Neural cell (in vitro differentiated cells): ENCODE results near the gene MEX3A. TPM values are rescaled to one million over a fixed set of nuclear protein-coding genes. Genes with fewer than 3 reads are reported as not detected.

Source experiments
- H2AFZ ChIP-seq: fragments of 200-600, 300-800 bp; sonication (generic), shearing (Covaris generic); 2 replicates; pipeline ENCODE4 v1.6.0; 2014; ENCODE audit warnings: low read depth, mild to moderate bottlenecking, antibody characterized with exemption, low read length, moderate library complexity
- H3F3A ChIP-seq: fragments of 200-600 bp; shearing (Covaris generic); 2 replicates; pipeline ENCODE4 v1.6.1; 2016; ENCODE audit warnings: mild to moderate bottlenecking, moderate library complexity, mixed read lengths, antibody characterized with exemption, low read length; ENCODE audit not compliant: insufficient read depth, poor library complexity, severe bottlenecking
- H3K27ac ChIP-seq: fragments of 200-600, 300-800 bp; sonication (generic), shearing (Covaris generic); 2 replicates; pipeline ENCODE4 v1.5.1; 2014; ENCODE audit warnings: mild to moderate bottlenecking, low read length, moderate library complexity
- H3K27me3 ChIP-seq: fragments of 300-800, 200-600 bp; sonication (generic), shearing (Covaris generic); 2 replicates; pipeline ENCODE4 v1.6.0; 2014; ENCODE audit warnings: mild to moderate bottlenecking, low read depth, low read length, moderate library complexity; ENCODE audit not compliant: insufficient read depth
- H3K36me3 ChIP-seq: fragments of 300-800, 200-600 bp; sonication (generic), shearing (Covaris generic); 2 replicates; pipeline ENCODE4 v1.5.1; 2014; ENCODE audit warnings: mild to moderate bottlenecking, antibody characterized with exemption, low read length, moderate library complexity; ENCODE audit not compliant: insufficient read depth
- H3K4me2 ChIP-seq: fragments of 300-800, 200-600 bp; sonication (generic), shearing (Covaris generic); 2 replicates; pipeline ENCODE4 v1.6.0; 2014; ENCODE audit warnings: mild to moderate bottlenecking, low read length
- H3K4me3 ChIP-seq: fragments of 300-800, 200-600 bp; sonication (generic), shearing (Covaris generic); 2 replicates; pipeline ENCODE4 v1.5.1; 2014; ENCODE audit warnings: mild to moderate bottlenecking, low read length, moderate library complexity
- H3K79me2 ChIP-seq: fragments of 200-600 bp; shearing (Covaris generic); replicated peaks from 2 replicates; pipeline ENCODE4 v1.6.0; 2014; ENCODE audit warnings: mild to moderate bottlenecking, low read length, moderate library complexity; ENCODE audit not compliant: insufficient read depth
- H3K9ac ChIP-seq: fragments of 300-800, 200-600 bp; sonication (generic), shearing (Covaris generic); 2 replicates; pipeline ENCODE4 v1.6.1; 2016; ENCODE audit warnings: mild to moderate bottlenecking, low read length, mixed read lengths
- H3K9me2 ChIP-seq: fragments of 200-600 bp; shearing (Covaris generic); 2 replicates; pipeline ENCODE4 v1.6.1; 2016; ENCODE audit warnings: mild to moderate bottlenecking, low read length, mixed read lengths; ENCODE audit not compliant: insufficient read depth
- H3K9me3 ChIP-seq: fragments of 200-600, 300-800 bp; sonication (generic), shearing (Covaris generic); 2 replicates; pipeline ENCODE4 v1.6.1; 2016; ENCODE audit warnings: mild to moderate bottlenecking, mixed run types, low read length, moderate library complexity, mixed read lengths
- H4K20me1 ChIP-seq: fragments of 200-600 bp; shearing (Covaris generic); 2 replicates; pipeline ENCODE4 v1.6.1; 2016; ENCODE audit warnings: mild to moderate bottlenecking, mixed run types; ENCODE audit not compliant: insufficient read depth
- EP300 ChIP-seq: fragments of 450-650 bp; conservative IDR thresholded peaks from 2 replicates; pipeline ENCODE4 v1.6.1; 2014; ENCODE audit warnings: antibody characterized with exemption, mild to moderate bottlenecking, moderate library complexity; ENCODE audit not compliant: poor library complexity, severe bottlenecking
- EZH2 ChIP-seq: fragments of 200-600, 300-800 bp; shearing (Covaris generic), sonication (generic); IDR thresholded peaks from 2 replicates; pipeline ENCODE4 v1.6.1; 2014; ENCODE audit warnings: antibody characterized with exemption, low read length, borderline replicate concordance, mild to moderate bottlenecking; ENCODE audit not compliant: insufficient read depth, poor library complexity, severe bottlenecking
- MXI1 ChIP-seq: fragments of 450-650 bp; conservative IDR thresholded peaks from 2 replicates; pipeline ENCODE4 v1.6.1; 2014; ENCODE audit warnings: antibody characterized with exemption, mild to moderate bottlenecking; ENCODE audit not compliant: poor library complexity, severe bottlenecking
- POLR2AphosphoS5 ChIP-seq: IDR thresholded peaks from 2 replicates; pipeline ENCODE4 v1.6.1; 2012
- RAD21 ChIP-seq: fragments of 450-650 bp; conservative IDR thresholded peaks from 2 replicates; pipeline ENCODE4 v1.6.1; 2014; ENCODE audit warnings: antibody characterized with exemption, mild to moderate bottlenecking, moderate library complexity
- REST ChIP-seq: IDR thresholded peaks from 2 replicates; pipeline ENCODE4 v1.6.1; 2012; ENCODE audit warnings: borderline replicate concordance
- SMC3 ChIP-seq: fragments of 450-650 bp; conservative IDR thresholded peaks from 2 replicates; pipeline ENCODE4 v1.6.1; 2014; ENCODE audit warnings: antibody characterized with exemption, mild to moderate bottlenecking, moderate library complexity; ENCODE audit not compliant: poor library complexity
- TAF1 ChIP-seq: IDR thresholded peaks from 2 replicates; pipeline ENCODE4 v1.6.1; 2012; ENCODE audit warnings: low read depth
- polyA plus RNA-seq: library from polyadenylated mRNA; depleted of rRNA; stranded (reverse); fragments of >200 nt; gene quantifications from 2 replicates; pipeline ENCODE4 v1.2.3, GENCODE V29; 2014
- TF ChIP-seq, protein P1 (sequence below): fragments of 450-650 bp; IDR thresholded peaks from 2 replicates; pipeline ENCODE4 v1.5.1; 2014; ENCODE audit warnings: antibody characterized with exemption, mild to moderate bottlenecking, moderate library complexity; ENCODE audit not compliant: poor library complexity, severe bottlenecking

Gene MEX3A
- polyA plus RNA-seq, 1 donor from 2014 or later: 39.8 TPM

DNA sequence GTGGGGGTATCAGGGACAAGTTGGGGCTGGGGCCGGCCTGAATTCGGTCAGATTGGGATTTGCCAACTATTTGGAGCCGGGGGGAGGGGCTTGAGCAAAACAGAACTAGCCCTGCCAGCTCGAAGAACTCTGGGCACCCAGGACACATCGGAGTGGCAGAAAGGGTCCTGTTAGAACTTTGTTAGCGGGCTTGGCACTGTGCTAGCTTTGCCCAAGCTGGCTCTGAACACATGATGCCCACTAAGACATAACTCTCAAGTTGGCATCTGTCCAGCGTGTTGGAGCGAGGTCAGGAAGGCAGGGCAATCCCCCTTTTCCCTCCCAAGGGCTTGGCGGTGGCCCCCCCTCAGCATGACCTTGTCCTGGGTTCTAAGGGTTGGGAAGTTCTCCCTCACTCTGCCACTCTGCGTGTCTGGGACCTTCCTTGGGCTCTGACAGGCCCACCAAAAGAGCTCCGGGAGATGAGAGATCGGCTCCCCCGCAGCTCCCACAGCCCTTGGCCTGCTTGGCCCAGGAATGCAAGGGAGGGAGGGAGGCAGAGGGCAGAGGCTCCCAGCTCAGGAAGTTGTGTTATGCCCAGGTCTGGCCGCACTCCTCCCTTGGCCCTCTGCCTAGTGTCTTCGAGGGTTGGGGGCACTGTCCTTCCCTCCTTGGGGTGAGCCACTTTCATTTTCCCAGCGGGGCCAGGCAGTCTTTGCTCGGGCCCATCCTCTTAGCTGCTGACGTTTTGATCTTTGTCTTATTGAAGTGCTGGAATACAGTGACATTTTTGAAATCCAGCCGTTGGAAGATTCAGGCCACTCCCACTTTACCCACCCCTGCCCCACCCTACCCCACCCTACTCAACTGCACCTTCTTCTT is 33.5 kb upstream of the MEX3A start:
- H4K20me1 ChIP-seq: peaks cover 19% of the 10 kb centered on the region
- H3K9me2 ChIP-seq: no peaks in the 10 kb centered on the region
- no peak overlapping the region for H3K27ac ChIP-seq
- H3K27me3 ChIP-seq: no peaks in the 10 kb centered on the region
- no peak overlapping the region for H2AFZ ChIP-seq
- no peaks in the 10 kb centered on the region for H3K36me3 ChIP-seq
- H3F3A ChIP-seq: no peaks in the 10 kb centered on the region
- H3K4me2 ChIP-seq: no peak overlapping the region
- H3K4me3 ChIP-seq: peak overlapping the region; percentile 65
- no peak overlapping the region for H3K9ac ChIP-seq
- TF ChIP-seq MXI1: no peak
- TF ChIP-seq EZH2: no peak
- no peak for TF ChIP-seq EP300
- no peak for TF ChIP-seq SMC3
- no peak for TF ChIP-seq POLR2AphosphoS5
- TF ChIP-seq RAD21: no peak
- TF ChIP-seq, protein P1, sequence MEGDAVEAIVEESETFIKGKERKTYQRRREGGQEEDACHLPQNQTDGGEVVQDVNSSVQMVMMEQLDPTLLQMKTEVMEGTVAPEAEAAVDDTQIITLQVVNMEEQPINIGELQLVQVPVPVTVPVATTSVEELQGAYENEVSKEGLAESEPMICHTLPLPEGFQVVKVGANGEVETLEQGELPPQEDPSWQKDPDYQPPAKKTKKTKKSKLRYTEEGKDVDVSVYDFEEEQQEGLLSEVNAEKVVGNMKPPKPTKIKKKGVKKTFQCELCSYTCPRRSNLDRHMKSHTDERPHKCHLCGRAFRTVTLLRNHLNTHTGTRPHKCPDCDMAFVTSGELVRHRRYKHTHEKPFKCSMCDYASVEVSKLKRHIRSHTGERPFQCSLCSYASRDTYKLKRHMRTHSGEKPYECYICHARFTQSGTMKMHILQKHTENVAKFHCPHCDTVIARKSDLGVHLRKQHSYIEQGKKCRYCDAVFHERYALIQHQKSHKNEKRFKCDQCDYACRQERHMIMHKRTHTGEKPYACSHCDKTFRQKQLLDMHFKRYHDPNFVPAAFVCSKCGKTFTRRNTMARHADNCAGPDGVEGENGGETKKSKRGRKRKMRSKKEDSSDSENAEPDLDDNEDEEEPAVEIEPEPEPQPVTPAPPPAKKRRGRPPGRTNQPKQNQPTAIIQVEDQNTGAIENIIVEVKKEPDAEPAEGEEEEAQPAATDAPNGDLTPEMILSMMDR: no peak
- no peak for TF ChIP-seq TAF1
- TF ChIP-seq REST: no peak
- peaks cover 6% of the 10 kb centered on the region for H3K79me2 ChIP-seq
- H3K9me3 ChIP-seq: no peaks in the 10 kb centered on the region

DNA sequence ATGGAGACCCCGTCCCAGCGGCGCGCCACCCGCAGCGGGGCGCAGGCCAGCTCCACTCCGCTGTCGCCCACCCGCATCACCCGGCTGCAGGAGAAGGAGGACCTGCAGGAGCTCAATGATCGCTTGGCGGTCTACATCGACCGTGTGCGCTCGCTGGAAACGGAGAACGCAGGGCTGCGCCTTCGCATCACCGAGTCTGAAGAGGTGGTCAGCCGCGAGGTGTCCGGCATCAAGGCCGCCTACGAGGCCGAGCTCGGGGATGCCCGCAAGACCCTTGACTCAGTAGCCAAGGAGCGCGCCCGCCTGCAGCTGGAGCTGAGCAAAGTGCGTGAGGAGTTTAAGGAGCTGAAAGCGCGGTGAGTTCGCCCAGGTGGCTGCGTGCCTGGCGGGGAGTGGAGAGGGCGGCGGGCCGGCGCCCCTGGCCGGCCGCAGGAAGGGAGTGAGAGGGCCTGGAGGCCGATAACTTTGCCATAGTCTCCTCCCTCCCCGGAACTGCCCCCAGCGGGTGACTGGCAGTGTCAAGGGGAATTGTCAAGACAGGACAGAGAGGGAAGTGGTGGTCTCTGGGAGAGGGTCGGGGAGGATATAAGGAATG is 32.8 kb upstream of the MEX3A start:
- Histone ChIP-seq H3K9me3 (no peaks in the 10 kb centered on the region), H3K9me2 (no peaks in the 10 kb centered on the region), H4K20me1 (peaks cover 19% of the 10 kb centered on the region), H3K79me2 (peaks cover 10% of the 10 kb centered on the region), H3K27me3 (no peaks in the 10 kb centered on the region), H3K27ac (no peak overlapping the region), H3K9ac (peak overlapping the region; percentile 45), H3K4me3 (peak overlapping the region; percentile 65), H3K4me2 (peak overlapping the region; percentile 48), H3F3A (no peaks in the 10 kb centered on the region), H3K36me3 (no peaks in the 10 kb centered on the region), H2AFZ (no peak overlapping the region)
- TF ChIP-seq RAD21: no peak
- no peak for TF ChIP-seq SMC3
- TF ChIP-seq, protein P1: no peak
- TF ChIP-seq EZH2: no peak
- TF ChIP-seq MXI1: no peak
- no peak for TF ChIP-seq POLR2AphosphoS5
- no peak for TF ChIP-seq TAF1
- no peak for TF ChIP-seq REST
- no peak for TF ChIP-seq EP300
